SK-N-SH (cell line): ENCODE measurements around the gene ALDH6A1. TPM values are rescaled to one million over a fixed set of nuclear protein-coding genes. Genes with fewer than 3 reads are reported as not detected.

Source experiments
- CTCF ChIA-PET: fragments of 300-600, 350-600 bp; formaldehyde crosslinking; extraction: SDS; loops from one replicate; lab custom pipeline; 2021; lab: Yijun Ruan, JAX
- POLR2A ChIA-PET: fragments of 350-600 bp; sonication (Branson Sonifier 250); formaldehyde crosslinking; extraction: SDS; loops from one replicate; lab custom pipeline; 2020; ENCODE audit warnings: antibody characterized with exemption, inconsistent platforms; lab: Yijun Ruan, JAX
- DNase-seq: peaks from one replicate; pipeline ENCODE4 v3.0.0; 2012
- H2AFZ ChIP-seq: fragments of 200-600 bp; sonication (generic); 2 replicates; pipeline ENCODE4 v1.8.1; 2016; ENCODE audit warnings: antibody characterized with exemption, mild to moderate bottlenecking, low read depth
- H3F3A ChIP-seq: fragments of 200-600 bp; sonication (generic); replicated peaks from 2 replicates; pipeline ENCODE3; 2016; ENCODE audit warnings: antibody characterized with exemption, mild to moderate bottlenecking; ENCODE audit not compliant: insufficient read depth
- H3K27ac ChIP-seq, 2 experiments: fragments of 200-500 bp in 1 of 2; fragments of 200-600 bp in 1 of 2; sonication (Bioruptor generic) in 1 of 2; sonication (generic), shearing (Covaris generic) in 1 of 2; 2 replicates each; pipeline versions ENCODE4 v1.5.1 to v1.6.1; 2014 to 2016; ENCODE audit warnings: low read depth in 2 of 2, inconsistent platforms in 1 of 2, low read length in 1 of 2, mild to moderate bottlenecking in 1 of 2, mixed read lengths in 1 of 2
- H3K27me3 ChIP-seq: fragments of 200-600 bp; sonication (generic), shearing (Covaris generic); 2 replicates; pipeline ENCODE4 v1.6.1; 2016; ENCODE audit warnings: mixed run types; ENCODE audit not compliant: insufficient read depth
- H3K36me3 ChIP-seq, 2 experiments: fragments of 200-500 bp in 1 of 2; fragments of 200-600 bp in 1 of 2; sonication (Bioruptor generic) in 1 of 2; sonication (generic) in 1 of 2; replicated peaks in 1 of 2; 2 replicates each; pipeline versions ENCODE3 to v1.5.1; 2014 to 2016; ENCODE audit warnings: low read length in 1 of 2, mild to moderate bottlenecking in 1 of 2; ENCODE audit not compliant: insufficient read depth in 2 of 2, control insufficient read depth in 1 of 2
- H3K4me1 ChIP-seq, 2 experiments: fragments of 200-500 bp in 1 of 2; fragments of 200-600 bp in 1 of 2; sonication (Bioruptor generic) in 1 of 2; sonication (generic), shearing (Covaris generic) in 1 of 2; 2 replicates each; pipeline versions ENCODE4 v1.5.1 to v1.6.1; 2014 to 2016; ENCODE audit warnings: low read depth in 1 of 2, low read length in 1 of 2, mixed run types in 1 of 2; ENCODE audit not compliant: insufficient read depth in 2 of 2, control insufficient read depth in 1 of 2
- H3K4me2 ChIP-seq: fragments of 200-600 bp; sonication (generic), shearing (Covaris generic); 2 replicates; pipeline ENCODE4 v1.6.1; 2017; ENCODE audit warnings: mixed run types
- H3K4me3 ChIP-seq, 2 experiments: fragments of 200-500 bp in 1 of 2; fragments of 200-600 bp in 1 of 2; sonication (Bioruptor generic) in 1 of 2; sonication (generic), shearing (Covaris generic) in 1 of 2; 2 replicates each; pipeline versions ENCODE4 v1.5.1 to v1.8.1; 2014 to 2016; ENCODE audit warnings: low read depth in 2 of 2, inconsistent platforms in 1 of 2, low read length in 1 of 2, mild to moderate bottlenecking in 1 of 2, mixed read lengths in 1 of 2, moderate library complexity in 1 of 2
- H3K79me2 ChIP-seq: fragments of 200-600 bp; sonication (generic); 2 replicates; pipeline ENCODE4 v1.8.1; 2017; ENCODE audit warnings: mild to moderate bottlenecking; ENCODE audit not compliant: insufficient read depth
- H3K9ac ChIP-seq: fragments of 200-600 bp; sonication (generic); 2 replicates; pipeline ENCODE4 v1.6.1; 2017; ENCODE audit warnings: mixed run types
- H3K9me2 ChIP-seq: fragments of 200-600 bp; sonication (generic); 2 replicates; pipeline ENCODE4 v1.6.1; 2017; ENCODE audit warnings: mixed run types
- H3K9me3 ChIP-seq: fragments of 200-600 bp; sonication (generic); 2 replicates; pipeline ENCODE4 v1.6.1; 2017; ENCODE audit warnings: mixed run types, mild to moderate bottlenecking, moderate library complexity
- H4K20me1 ChIP-seq: fragments of 200-600 bp; sonication (generic); 2 replicates; pipeline ENCODE4 v1.6.1; 2017; ENCODE audit warnings: mild to moderate bottlenecking, mixed run types; ENCODE audit not compliant: insufficient read depth
- CHD2 ChIP-seq: fragments of 150-350 bp; IDR thresholded peaks from 2 replicates; pipeline ENCODE4 v1.6.1; 2018; ENCODE audit warnings: low read length; ENCODE audit not compliant: partially characterized antibody
- CTCF ChIP-seq: fragments of 200-600 bp; sonication (generic); IDR thresholded peaks from 2 replicates; pipeline ENCODE4 v1.6.1; 2017; ENCODE audit warnings: antibody characterized with exemption, mild to moderate bottlenecking, moderate library complexity
- ELF1 ChIP-seq: IDR thresholded peaks from 2 replicates; pipeline ENCODE4 v1.4.0; 2012
- FOSL2 ChIP-seq: IDR thresholded peaks from 2 replicates; pipeline ENCODE4 v1.4.0; 2012; ENCODE audit warnings: low read depth, mild to moderate bottlenecking, moderate library complexity, borderline replicate concordance
- FOXJ3 ChIP-seq: sonication (generic); formaldehyde crosslinking; IDR thresholded peaks from 2 replicates; pipeline ENCODE4 v1.5.1; 2020; ENCODE audit warnings: mild to moderate bottlenecking, missing genetic modification reagents
- FOXM1 ChIP-seq: IDR thresholded peaks from 2 replicates; pipeline ENCODE4 v1.4.0; 2012; ENCODE audit warnings: low read depth, mild to moderate bottlenecking
- GABPA ChIP-seq: IDR thresholded peaks from 2 replicates; pipeline ENCODE4 v1.4.0; 2012; ENCODE audit warnings: low read depth, mild to moderate bottlenecking
- JUND ChIP-seq: IDR thresholded peaks from 2 replicates; pipeline ENCODE4 v1.4.0; 2012
- MXI1 ChIP-seq: IDR thresholded peaks from 2 replicates; pipeline ENCODE4 v1.6.1; 2012; ENCODE audit warnings: mild to moderate bottlenecking, low read depth, low read length, improper control_type of control experiment
- NFIC ChIP-seq: IDR thresholded peaks from 2 replicates; pipeline ENCODE4 v1.4.0; 2012; ENCODE audit warnings: borderline replicate concordance
- NRF1 ChIP-seq: IDR thresholded peaks from 2 replicates; pipeline ENCODE4 v1.6.1; 2012; ENCODE audit warnings: low read depth, mild to moderate bottlenecking, low read length
- PBX3 ChIP-seq: IDR thresholded peaks from 2 replicates; pipeline ENCODE4; 2012
- POLR2AphosphoS5 ChIP-seq: IDR thresholded peaks from 2 replicates; pipeline ENCODE4 v1.6.1; 2012; ENCODE audit warnings: low read depth, low read length
- RCOR1 ChIP-seq: fragments of 150-350 bp; IDR thresholded peaks from 2 replicates; pipeline ENCODE4 v1.6.1; 2017; ENCODE audit warnings: antibody characterized with exemption, low read length
- RFX5 ChIP-seq: IDR thresholded peaks from 2 replicates; pipeline ENCODE4 v1.6.1; 2012; ENCODE audit warnings: mild to moderate bottlenecking, improper control_type of control experiment, low read length
- RXRA ChIP-seq: IDR thresholded peaks from 2 replicates; pipeline ENCODE4 v1.4.0; 2012; ENCODE audit warnings: low read depth, mild to moderate bottlenecking, borderline replicate concordance
- SIN3A ChIP-seq: IDR thresholded peaks from 2 replicates; pipeline ENCODE4 v1.6.1; 2012; ENCODE audit warnings: low read depth, mild to moderate bottlenecking, low read length, moderate library complexity, borderline replicate concordance
- SMC3 ChIP-seq: IDR thresholded peaks from 2 replicates; pipeline ENCODE4 v1.6.1; 2012; ENCODE audit warnings: low read depth, low read length, improper control_type of control experiment
- TAF1 ChIP-seq: IDR thresholded peaks from 2 replicates; pipeline ENCODE4 v1.6.1; 2012; ENCODE audit warnings: low read depth, mild to moderate bottlenecking, low read length, moderate library complexity, borderline replicate concordance
- TCF12 ChIP-seq: IDR thresholded peaks from 2 replicates; pipeline ENCODE4 v1.4.0; 2012
- WGBS: methylation state at CpG from one replicate; pipeline ENCODE4 v1.1.6; 2017; ENCODE audit warnings: low lambda C conversion rate; 5-methylcytosine and 5-hydroxymethylcytosine counted together
- polyA plus RNA-seq, 3 experiments: library from polyadenylated mRNA; depleted of rRNA; stranded (reverse); fragments of >200 nt; gene quantifications; 2 replicates each; pipeline ENCODE4 v1.2.3, GENCODE V29; 2012
- TF ChIP-seq, protein P1 (sequence below): fragments of 150-350 bp; IDR thresholded peaks from 2 replicates; pipeline ENCODE4 v1.6.1; 2017; ENCODE audit warnings: antibody characterized with exemption, low read length, low read depth, borderline replicate concordance
- TF ChIP-seq, protein P2 (sequence below): fragments of 150-350 bp; IDR thresholded peaks from 2 replicates; pipeline ENCODE4 v1.6.1; 2016; ENCODE audit warnings: mild to moderate bottlenecking, low read depth, low read length

Gene ALDH6A1
- polyA plus RNA-seq, 1 of the 3 experiments (the other 2 are of a cell fraction) = 9.4 TPM

DNA sequence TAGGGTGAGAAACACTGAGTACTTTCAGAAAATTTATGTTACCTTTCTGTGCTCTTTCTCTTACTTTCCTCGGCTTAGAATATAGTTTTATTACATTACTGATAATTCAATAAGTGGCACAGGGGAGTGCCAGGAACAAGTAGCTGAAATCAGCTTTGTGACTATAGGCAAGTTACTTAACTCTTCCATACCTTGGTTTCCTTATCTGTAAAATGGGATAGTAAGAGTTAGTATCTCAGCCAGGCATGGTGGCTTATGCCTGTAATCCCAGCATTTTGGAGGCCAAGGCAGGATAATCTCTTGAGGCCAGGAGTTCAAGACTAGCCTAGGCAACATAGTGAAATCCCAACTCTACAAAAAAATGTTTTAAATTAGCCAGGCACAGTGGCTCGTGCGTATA, 49.7 kb downstream of the ALDH6A1 start:
- WGBS = 78% methylated on average over 3 of the region's 3 CpGs
- no peak overlapping the region for H2AFZ ChIP-seq
- POLR2A ChIA-PET = no interaction called here
- H4K20me1 ChIP-seq = no peaks in the 10 kb centered on the region
- H3K4me1 ChIP-seq = no peaks in the 10 kb centered on the region
- no peak for DNase-seq
- peaks cover 0 to 6% of the 10 kb centered on the region in 2 experiments for H3K36me3 ChIP-seq
- no peaks in the 10 kb centered on the region for H3K9me2 ChIP-seq
- H3K4me2 ChIP-seq = no peak overlapping the region
- CTCF ChIA-PET = interaction anchor here (0.8 kb wide), 1 partner anchor 83 kb away, joined by 3 read pairs; no protein-coding TSS in a partner anchor
- TF ChIP-seq RFX5 (no peak), CHD2 (no peak), SIN3A (no peak), TCF12 (no peak), JUND (no peak), MXI1 (no peak), SMC3 (no peak), FOSL2 (no peak), RXRA (no peak), NFIC (no peak), FOXM1 (no peak), TAF1 (no peak), RCOR1 (no peak), ELF1 (no peak), FOXJ3 (CRISPR knock-in tag) (no peak), NRF1 (no peak), PBX3 (no peak), GABPA (no peak)
- TF ChIP-seq, protein P1, sequence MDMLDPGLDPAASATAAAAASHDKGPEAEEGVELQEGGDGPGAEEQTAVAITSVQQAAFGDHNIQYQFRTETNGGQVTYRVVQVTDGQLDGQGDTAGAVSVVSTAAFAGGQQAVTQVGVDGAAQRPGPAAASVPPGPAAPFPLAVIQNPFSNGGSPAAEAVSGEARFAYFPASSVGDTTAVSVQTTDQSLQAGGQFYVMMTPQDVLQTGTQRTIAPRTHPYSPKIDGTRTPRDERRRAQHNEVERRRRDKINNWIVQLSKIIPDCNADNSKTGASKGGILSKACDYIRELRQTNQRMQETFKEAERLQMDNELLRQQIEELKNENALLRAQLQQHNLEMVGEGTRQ = no peak
- H3K4me3 ChIP-seq = no peak overlapping the region
- H3F3A ChIP-seq = peaks cover 17% of the 10 kb centered on the region
- H3K27me3 ChIP-seq = no peaks in the 10 kb centered on the region
- H3K9ac ChIP-seq = no peak overlapping the region
- H3K27ac ChIP-seq = no peak overlapping the region
- no peaks in the 10 kb centered on the region for H3K9me3 ChIP-seq
- no peaks in the 10 kb centered on the region for H3K79me2 ChIP-seq

DNA sequence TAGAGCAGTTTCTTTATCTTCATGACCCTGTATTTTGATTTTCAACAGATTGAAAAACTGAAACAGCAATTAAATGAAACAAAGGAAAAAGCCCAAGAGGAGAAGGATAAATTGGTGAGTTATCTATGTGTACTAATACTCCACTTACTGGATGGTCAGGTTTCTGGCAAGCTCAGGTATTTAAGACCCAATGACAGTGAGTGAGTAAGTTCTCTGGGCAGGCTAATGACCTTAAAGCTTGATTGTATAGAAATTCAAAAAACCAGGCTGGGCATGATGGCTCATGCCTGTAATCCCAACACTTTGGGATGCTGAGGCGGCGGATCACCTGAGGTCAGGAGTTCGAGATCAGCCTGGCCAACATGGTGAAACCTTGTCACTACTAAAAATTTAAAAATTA, 55.1 kb downstream of the ALDH6A1 start:
- Histone ChIP-seq H3K27ac (no peak overlapping the region), H3K4me1 (no peaks in the 10 kb centered on the region), H3K9me2 (no peaks in the 10 kb centered on the region), H3F3A (peaks cover 7% of the 10 kb centered on the region), H2AFZ (no peak overlapping the region), H3K36me3 (peaks cover 0 to 2% of the 10 kb centered on the region in 2 experiments), H3K9me3 (no peaks in the 10 kb centered on the region), H3K79me2 (no peaks in the 10 kb centered on the region), H4K20me1 (no peaks in the 10 kb centered on the region), H3K27me3 (no peaks in the 10 kb centered on the region), H3K4me2 (no peak overlapping the region), H3K4me3 (no peak overlapping the region), H3K9ac (no peak overlapping the region)
- no peak for DNase-seq
- CTCF ChIA-PET = no interaction called here
- WGBS = 96% methylated on average over 3 of the region's 3 CpGs
- TF ChIP-seq, protein P1 = no peak
- TF ChIP-seq SIN3A = no peak
- no peak for TF ChIP-seq RXRA
- TF ChIP-seq, protein P2, sequence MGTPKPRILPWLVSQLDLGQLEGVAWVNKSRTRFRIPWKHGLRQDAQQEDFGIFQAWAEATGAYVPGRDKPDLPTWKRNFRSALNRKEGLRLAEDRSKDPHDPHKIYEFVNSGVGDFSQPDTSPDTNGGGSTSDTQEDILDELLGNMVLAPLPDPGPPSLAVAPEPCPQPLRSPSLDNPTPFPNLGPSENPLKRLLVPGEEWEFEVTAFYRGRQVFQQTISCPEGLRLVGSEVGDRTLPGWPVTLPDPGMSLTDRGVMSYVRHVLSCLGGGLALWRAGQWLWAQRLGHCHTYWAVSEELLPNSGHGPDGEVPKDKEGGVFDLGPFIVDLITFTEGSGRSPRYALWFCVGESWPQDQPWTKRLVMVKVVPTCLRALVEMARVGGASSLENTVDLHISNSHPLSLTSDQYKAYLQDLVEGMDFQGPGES = no peak
- no peak for TF ChIP-seq CTCF
- TF ChIP-seq POLR2AphosphoS5 = no peak
- no peak for TF ChIP-seq GABPA
- TF ChIP-seq RCOR1 = no peak
- POLR2A ChIA-PET = no interaction called here
